ENCODE data around the gene PRMT7.

The PRMT7 gene

DNA sequence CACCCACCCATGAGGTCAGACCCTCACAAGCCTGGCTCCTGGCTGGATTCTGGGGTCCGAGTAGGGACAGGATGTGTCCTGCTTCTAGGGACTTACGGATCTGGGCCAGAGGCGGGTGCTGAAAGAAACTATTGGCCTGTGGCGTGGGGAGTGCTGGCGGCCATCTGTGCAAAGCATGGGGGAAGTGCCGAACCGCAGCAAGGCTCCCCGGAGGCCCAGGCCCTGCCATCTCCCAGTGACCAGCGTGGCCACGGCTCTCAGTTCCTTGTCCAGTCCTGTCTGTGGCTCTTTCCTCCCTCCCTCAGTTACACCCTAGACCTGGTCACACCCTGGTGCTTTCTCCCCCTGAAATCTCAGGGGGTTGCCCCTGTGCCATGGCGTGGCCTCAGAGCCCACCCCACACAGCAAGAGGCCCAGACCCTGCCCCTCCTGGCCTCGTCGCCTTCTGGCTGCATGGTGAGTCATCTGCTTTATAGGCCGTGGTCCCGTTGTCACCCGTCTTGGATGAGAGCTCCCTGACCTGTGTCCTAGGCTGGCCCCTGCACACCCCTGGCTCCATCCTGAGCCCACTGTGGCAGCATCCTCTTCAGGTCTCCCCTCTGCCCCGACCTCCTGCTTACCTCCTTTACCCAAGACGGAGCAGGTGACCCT is 54.5 kb downstream of the PRMT7 start:
- FAIRE-seq = no peak

- FAIRE-seq = no peak
Measured at GRCh38 chr16:68366062-68366461, 55.2 kb downstream of the PRMT7 start.

- no peak for FAIRE-seq
Measured at GRCh38 chr16:68367030-68367429, 56.2 kb downstream of the PRMT7 start.

DNA sequence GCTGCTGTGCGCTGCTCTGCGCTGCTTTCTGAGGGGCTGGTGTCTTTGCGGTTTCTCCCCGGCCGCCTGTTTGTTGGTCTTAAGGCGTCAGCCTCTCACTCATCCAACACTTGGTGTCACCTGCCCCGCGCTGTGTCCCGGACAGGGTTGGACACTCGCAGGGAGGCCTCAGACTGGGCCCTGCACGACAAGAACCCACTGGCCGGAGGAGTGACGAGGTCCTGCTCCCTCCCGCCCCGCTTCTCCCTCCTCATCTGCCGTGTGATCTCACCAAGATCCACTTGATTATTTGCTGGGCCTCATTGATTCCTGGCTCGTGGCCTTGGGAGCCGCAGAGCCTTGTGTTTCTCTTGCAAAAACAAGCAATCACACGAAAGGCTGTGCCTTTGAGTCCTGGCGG is 56.6 kb downstream of the PRMT7 start:
- no peak for FAIRE-seq

GRCh38 chr16:68367891-68368290 is 57.1 kb downstream of the PRMT7 start:
- no peak for FAIRE-seq

GRCh38 chr16:68368301-68368888 is 57.6 kb downstream of the PRMT7 start:
- no peak for FAIRE-seq

GRCh38 chr16:68369168-68369567 is 58.3 kb downstream of the PRMT7 start:
- no peak for FAIRE-seq

DNA sequence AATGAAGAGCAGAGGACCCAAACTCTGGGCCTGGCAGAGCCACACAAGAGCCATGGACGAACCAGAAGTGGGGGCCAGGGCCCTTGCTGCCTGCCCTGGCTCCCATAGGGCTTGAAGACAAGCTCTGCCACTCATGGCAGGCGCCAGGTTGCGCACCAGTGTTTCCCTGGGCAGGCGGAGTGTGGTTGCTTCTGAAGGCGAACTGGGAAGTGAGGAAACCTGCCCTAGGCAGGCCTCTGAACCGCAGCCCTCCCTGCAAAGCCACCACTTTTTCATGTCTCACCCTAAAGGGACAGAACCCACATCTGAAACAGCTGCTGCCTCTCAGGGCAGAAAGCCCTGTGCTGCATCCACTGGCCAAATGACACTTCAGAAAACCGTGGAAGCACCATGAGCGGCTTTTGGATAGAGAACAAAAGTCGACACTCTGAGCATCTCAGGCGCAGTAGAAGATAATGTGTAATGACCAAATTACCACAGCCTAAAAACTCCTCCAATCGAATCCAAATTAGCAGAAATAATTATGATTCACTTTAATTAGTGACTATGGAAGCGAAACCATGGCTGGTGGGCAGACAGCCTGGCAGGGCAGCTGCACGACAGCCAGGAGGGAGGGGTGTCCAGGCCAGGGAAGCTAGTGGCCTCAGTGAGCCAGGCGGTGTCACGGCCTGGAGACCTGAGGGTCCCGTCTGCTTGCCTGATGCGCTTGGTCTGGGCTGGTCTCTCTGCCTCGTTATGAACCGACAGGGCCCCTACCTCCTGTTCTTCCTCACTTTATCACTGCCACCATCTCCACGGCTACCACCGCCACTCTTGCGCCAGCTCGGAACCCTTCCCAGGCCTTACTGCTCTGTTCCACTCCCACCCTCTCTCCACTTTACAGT is 59.1 kb downstream of the PRMT7 start:
- no peak for FAIRE-seq

DNA sequence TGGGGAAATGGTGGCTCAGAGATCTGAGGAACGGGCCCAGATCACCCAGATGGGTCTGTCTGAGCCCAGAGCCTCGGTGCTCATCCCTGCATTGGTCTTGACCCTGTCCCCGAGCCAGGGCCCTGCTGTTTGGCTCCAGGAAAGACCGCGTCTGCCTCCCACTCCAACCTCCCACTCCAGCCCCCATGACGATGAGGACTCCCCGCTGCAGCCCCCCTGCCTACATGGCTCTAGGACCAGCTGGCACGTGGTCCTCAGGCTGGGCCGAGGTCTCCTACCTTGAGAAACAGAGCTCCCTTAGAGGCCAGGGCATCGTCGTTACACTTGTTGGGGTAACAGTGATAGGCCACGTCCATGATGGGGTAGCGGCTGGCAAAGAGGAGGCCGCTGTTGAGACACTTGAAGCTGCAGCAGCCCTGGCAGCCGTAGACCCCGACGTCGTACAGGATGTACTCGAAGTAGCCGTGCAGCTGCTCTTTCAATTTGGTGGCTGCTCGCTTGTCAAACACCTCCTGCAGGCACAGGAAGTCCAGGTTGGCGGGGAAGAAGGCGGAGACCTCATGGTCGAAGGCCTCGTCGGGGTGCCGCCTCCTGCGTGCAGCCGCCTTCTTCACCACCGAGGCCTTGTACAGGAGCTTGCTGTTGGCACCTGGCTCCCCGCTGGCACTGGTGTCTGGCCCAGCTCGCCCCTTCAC is 59.9 kb downstream of the PRMT7 start:
- FAIRE-seq = no peak

- no peak for FAIRE-seq
Measured at GRCh38 chr16:68371276-68371651, 60.4 kb downstream of the PRMT7 start.

DNA sequence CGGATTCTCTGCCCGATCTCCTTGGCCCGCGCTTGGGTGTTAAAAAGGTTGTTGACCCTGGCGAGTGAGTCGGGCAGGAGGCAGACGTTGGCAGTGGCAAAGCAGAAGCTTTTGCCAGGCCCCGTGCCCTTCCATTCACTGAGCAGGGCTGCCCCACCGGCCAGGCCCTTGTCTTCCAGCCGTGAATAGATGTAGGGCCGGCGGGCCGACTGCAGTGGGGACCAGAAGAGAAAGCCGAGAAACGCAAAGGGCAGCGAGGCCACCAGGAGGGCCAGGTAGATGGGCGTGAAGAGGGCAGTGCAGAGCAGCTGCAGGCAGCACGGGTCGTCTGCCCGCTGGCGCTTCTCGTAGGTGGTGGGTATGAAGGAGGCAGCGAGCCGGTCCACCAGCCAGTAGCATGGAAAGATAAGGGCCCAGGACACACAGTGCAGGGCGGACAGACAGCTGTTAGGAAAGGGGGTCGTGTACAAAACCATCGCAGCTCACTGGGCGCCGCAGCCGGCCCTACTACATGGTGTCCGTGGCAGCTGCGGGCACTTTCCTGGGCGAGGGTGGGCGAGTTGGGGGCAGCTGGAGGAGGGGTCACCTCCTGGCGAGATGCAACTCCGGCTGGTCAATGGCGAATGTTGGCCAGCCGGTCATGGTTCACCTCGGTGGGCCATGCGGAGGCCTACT is 61.0 kb downstream of the PRMT7 start:
- no peak for FAIRE-seq

- FAIRE-seq = no peak
Measured at GRCh38 chr16:68372381-68372720, 61.5 kb downstream of the PRMT7 start.

DNA sequence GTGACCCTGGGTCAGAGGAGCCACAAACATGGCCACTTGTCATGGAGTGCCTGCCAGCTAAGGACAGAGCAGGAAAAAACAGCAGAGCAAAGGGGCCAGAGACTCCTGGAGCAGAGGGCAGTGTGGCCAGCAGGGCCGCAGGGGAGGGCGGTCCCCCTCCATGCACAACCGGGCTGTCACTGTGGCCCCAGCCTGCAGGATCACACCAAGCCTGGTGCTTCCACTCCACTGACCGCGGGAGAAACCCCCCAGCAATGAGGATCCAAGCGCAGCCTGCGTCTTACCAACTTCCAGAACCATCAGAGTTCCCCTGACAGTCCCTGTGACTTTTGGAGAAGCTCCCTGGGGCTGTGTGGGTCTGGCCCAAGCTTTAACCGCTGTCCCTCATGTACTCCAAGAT is 62.0 kb downstream of the PRMT7 start:
- FAIRE-seq = no peak

DNA sequence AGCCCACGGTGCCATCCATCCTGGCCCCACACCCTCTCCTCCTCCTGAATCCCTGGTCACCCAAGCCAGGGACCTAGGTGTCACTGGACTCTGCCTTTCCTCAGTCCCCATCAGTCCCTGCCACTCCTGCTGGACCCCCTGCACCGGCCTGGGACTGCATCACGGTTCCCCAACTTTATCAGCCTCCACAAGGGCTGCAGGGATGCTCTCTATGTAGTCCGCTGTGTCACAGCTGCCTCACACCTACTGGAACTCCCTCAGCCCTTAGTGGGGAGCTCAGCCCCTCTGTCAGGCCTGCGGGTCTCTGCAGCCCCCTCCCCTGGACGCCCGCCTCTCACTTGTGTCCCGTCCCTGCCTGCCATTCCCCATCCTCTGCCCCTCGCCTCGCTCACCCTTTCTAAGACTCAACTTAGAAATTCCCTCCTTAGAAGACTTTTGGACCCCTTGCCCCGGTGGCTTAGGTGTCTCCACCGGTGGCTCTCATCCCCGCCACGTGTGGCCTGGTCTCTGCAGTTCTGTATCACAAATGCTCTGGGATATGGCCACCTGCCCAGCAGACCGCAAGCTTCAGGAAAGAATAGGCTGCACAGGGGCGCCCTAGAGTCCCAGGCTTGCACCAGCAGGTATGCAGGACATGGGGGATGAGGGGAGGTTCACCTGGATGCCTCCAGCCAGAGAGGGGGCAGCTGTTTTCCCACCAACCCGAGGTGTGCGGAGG is 62.9 kb downstream of the PRMT7 start:
- FAIRE-seq = no peak

- FAIRE-seq = no peak
Measured at GRCh38 chr16:68374246-68374805, 63.5 kb downstream of the PRMT7 start.

DNA sequence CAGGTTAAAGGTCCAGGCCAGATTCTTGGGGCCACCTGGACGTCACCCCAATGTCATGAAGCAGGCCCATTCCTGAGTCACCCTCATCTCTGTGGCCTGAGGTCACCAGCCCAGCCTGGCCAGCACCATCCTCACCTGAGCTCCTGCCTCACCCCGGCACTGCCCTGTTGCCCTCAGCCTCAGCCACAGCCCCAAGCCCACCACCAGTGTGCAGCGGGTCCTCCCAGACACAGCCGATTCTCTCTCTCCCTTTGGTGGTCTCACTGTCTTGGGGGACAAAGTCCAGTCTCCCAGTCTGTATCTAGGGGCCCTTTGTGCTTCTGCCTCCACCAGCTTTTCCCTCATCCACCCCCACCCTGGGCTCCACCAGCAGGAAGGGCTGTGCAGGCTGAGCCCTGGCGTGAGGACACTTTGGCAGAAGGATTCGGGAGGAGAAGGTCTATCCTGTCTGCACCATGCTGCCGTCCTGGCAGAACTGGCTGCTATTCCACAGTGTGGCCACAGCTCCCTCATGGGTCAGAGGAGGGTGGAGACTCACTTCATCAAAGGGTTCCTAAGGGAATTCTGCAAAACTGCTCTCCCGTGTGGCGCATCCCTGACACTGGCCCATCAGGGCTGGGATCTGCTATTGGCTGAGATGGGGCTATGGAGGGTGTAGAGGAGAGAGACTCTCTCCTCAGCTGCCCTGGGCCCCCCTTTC is 64.3 kb downstream of the PRMT7 start:
- no peak for FAIRE-seq

GRCh38 chr16:68375801-68376536 is 65.2 kb downstream of the PRMT7 start:
- FAIRE-seq = no peak

GRCh38 chr16:68376590-68376989 is 65.8 kb downstream of the PRMT7 start:
- FAIRE-seq = no peak

- FAIRE-seq = no peak
Measured at GRCh38 chr16:68377221-68377620, 66.4 kb downstream of the PRMT7 start.

DNA sequence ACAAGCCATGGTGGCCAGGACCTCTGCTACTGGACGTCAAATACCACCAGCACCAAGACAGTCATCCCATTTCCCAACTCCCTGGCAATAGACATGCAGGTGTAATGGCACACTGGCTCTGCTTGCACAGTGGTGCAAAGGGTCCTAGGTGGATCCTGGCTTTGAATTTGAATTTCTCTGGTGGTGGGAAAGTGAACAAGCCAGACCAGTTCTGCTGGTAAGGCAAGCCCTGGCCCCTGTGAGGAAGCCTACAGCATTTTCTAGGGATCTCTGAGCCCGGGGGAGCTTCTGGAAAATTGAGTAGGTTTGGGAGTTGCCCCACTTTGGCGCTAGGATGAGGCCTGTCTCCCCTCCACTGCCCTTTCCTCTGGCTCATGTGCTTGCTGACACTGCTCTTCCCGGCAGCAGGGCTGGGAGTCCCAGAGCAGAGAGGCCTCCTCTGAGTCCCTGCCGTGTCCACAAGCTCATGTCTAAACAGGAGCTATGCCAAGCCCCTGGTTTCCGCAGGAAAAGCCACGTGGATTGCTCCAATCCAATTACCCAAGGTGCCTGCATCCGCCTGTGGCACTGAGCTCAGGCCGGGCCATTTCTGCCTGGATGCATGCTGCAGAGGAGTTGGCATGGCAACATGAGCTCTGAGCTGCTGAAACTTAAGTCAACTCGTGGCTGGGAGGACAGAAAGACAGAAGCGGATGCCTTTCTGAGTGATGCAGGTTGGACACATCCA is 67.0 kb downstream of the PRMT7 start:
- FAIRE-seq = no peak

Data from TTC549 (cell line).